ENCODE results near the gene SEMA3E.

DNA sequence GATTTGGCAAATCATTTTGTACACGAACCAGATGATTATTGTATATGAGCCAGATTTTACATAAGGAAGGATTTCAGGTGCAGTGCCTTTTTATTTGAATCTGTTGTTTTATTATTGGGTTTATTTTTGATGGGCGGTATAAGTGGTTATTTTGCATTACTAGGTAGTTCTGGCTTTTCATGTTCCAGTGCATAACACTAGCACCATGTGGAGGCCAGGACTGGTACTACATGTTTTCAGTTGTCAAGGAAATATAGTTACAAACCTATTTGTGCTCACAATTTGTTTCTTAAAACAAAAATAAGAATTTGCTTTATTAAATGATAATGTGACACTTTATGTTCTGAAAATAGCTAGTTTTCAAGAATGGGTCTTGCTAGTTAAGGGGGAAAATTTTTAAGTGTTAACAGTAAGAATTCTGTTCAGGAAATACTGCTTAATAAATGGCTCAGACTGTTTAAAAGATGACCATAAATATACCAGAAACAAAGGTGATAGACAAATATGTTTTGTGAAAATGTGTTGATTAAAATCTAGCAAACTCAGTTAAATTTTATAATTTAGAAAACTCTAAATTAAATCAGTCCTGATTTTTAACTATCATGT, 7.1 kb upstream of the SEMA3E start:
- TF ChIP-seq, protein P1, sequence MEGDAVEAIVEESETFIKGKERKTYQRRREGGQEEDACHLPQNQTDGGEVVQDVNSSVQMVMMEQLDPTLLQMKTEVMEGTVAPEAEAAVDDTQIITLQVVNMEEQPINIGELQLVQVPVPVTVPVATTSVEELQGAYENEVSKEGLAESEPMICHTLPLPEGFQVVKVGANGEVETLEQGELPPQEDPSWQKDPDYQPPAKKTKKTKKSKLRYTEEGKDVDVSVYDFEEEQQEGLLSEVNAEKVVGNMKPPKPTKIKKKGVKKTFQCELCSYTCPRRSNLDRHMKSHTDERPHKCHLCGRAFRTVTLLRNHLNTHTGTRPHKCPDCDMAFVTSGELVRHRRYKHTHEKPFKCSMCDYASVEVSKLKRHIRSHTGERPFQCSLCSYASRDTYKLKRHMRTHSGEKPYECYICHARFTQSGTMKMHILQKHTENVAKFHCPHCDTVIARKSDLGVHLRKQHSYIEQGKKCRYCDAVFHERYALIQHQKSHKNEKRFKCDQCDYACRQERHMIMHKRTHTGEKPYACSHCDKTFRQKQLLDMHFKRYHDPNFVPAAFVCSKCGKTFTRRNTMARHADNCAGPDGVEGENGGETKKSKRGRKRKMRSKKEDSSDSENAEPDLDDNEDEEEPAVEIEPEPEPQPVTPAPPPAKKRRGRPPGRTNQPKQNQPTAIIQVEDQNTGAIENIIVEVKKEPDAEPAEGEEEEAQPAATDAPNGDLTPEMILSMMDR (conservative IDR thresholded peaks at IDR 0.05; ENCODE audit: low read length), result peak; percentile 83
- TF ChIP-seq EZH2phosphoT487 (IDR thresholded peaks at IDR 0.05; ENCODE audit: borderline replicate concordance), result no peak
